UCSD-AML1 (cell line): ENCODE measurements around the gene SYT12.
A peak's percentile ranks its signal among the peaks of the same experiment; 100 is the strongest.
"Not testable (repeated sequence)": the region's sequence is repeated elsewhere in the genome, so short reads cannot be mapped to it uniquely, and the experiment has no call there.

Experiments
- DNase-seq: peaks from one replicate; lab custom pipeline; 2025; ENCODE audit not compliant: unreplicated experiment; lab: John Stamatoyannopoulos, UW

The SYT12 gene

GRCh38 chr11:66996609-66997273, 26.2 kb upstream of the SYT12 start:
- DNase-seq = no peak

- no peak for DNase-seq
Measured at GRCh38 chr11:66999555-66999954, 23.4 kb upstream of the SYT12 start.

DNA sequence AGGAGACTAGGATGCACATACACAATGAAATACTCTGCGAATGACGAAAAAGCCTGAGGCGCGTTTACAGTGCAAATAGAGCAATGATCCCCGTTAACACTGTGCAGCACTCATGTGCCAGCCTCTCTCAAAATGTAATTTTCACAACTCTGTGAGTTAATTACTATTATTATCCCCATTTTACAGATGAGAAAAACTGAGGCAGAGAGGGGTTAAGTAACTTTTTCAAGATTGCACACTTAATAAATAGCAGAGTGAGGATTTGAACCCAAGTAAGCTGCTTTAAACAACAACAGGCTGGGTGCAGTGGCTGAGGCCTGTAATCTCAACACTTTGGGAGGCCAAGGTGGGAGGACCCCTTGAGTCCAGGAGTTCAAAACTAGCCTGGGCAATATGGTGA, 21.6 kb upstream of the SYT12 start:
- no peak for DNase-seq

DNA sequence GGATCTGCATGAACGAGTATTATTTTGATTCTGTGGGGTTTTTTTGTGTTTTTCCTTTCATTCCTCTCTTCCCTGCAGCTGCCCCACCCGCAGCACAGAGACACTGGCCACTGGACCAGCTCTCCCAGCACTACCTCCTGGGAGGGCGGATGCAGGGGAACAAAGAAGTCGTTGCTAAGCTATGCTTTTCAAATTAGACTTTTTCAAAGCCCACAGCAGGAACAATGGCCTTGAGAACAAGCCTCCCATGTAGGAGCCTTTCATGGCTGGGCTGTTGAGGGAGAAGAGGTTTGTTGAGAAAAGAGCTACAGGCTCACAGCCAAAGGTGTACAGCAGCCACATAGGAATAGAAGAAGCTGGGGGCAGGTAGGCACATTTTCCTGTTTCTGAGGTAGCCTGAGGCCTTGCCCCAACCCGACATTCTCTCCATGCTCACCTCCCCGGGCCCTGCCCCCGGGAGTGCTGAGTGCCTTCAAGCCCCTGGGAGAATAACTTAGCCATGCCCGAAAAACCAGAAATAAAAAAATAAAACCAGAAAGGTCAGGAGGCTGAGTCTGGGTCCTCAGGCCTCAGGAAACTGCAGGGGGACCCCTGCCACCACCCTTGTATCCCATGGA, 20.5 kb upstream of the SYT12 start:
- DNase-seq = no peak

- no peak for DNase-seq
Measured at GRCh38 chr11:67002921-67003411, 20.0 kb upstream of the SYT12 start.

DNA sequence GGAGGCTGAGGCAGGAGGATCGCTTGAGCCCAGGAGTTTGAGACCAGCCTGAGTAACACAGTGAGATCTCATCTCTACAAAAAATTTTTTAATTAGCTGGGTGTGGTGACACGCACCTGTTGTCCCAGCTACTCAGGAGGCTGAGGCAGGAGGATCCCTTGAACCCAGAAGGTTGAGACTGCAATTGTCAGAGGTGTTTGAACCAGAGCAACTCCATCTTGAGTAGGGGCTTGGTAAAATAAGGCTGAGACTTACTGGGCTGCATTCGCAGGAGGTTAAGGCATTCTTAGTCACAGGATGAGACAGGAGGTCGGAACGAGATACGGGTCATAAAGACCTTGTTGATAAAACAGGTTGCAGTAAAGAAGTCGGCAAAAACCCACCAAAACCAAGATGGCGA, 17.7 kb upstream of the SYT12 start:
- not testable (repeated sequence) for DNase-seq

DNA sequence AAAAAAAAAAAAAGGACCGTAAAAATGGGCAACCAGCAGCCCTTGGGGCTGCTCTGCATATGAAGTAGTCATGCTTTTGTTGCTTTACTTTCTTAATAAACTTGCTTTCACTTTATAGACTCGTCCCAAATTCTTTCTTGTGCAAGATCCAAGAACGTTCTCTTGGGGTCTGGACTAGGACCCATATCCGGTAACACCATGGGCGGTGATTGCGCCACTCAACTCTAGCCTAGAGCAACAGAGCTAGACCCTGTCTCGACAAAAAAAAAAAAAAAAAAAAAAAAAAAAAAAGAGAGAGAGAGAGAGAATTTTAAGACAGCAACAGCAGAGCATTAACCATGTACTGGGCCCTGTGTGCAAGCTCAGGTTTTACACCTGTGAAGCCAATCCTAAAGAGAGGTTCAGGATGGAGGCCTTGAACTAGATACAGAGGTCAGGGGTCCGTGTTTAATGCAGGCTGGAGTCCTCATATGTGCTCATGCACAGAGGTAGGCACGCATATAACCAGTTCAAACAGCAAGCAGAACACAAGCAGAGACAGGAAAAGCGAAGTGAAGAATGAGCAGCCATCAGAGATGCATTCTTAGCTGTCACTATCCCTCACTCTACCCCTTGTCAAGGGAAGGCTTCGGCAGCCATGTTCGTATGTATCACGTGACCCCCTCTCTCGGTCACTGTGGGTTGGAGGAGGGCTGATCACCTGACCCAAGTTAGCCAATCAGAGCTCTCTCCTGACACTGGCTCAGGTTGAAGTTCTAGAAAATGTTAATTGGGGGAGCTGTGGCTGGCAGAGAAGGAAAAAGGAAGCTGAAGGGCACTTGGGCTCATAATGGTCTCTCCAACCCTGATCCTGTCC, 16.7 kb upstream of the SYT12 start:
- DNase-seq = no peak

DNA sequence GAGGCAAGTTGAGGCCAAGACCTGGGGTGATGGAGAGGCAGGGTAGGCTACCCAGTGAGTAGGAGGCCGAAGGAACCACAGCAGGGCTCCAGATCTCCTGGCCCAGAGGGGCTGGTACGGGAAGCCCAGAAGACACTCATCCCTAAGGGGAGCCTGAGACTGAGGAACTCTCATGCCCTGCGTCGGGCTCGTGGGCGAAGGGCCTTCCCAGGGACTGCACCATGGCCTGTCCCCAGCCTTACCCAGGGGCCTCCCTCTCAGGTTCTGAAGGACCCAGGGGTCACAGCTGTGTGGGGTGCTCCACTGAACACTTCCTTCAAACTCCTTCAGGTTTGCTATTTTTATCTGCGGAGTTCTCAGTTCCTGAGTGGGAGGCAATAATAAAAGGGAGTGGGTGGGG, 15.8 kb upstream of the SYT12 start:
- DNase-seq = no peak

DNA sequence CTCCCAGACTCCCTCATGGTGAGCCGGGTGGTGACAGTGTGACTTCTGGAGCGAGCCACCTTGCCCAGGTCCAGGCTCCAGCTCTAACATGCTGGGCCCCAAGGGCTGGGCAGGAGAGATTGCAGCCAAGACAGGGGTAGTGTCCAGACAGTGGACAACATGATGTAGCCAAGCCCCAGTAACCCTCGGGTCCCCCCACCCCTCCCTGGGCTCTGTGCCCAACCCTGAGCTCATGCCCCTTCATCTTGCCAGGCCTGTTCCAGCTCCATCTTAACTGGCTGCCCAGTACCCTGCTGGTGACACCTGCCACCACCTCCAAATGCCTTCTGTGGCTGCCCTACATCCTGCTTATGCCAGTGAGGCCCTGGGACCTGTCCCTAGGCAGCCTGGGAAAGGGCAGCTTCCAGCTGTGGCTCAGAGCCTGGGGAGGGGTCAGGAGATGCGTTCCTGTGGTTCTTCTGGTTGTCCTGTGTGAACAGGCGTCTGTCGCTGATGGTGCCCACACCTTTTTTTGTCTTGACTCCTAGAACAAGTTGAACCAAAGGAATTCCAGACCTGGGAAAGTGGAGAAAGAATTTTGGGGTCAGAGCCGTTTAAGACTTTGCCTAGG, 12.5 kb upstream of the SYT12 start:
- DNase-seq = no peak

DNA sequence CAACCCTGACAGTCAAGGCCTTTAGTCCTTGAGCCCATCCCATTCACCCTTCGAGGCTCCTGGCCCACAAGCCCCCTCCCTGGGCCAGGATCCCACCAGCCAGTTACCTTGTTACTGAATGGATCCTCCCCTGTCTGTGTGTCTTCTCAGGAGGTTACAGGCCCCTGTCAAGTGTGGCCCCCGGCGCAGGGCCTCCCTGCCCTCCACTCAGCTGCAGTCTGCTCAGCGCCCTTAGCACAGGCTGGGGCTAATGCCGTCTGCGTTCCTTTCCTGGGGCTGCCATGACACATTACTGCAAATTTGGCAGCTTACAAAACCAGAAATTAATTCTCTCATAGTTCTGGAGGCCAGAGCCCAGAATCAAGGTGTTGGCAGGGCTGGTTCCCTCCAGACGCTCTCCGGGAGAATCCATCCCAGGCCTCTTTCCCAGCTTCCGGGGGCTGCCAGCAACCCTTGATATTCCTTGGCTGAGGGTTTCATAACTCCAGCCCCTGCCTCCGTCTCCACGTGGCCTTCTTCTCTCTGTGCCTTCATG, 9.4 kb upstream of the SYT12 start:
- DNase-seq = no peak

DNA sequence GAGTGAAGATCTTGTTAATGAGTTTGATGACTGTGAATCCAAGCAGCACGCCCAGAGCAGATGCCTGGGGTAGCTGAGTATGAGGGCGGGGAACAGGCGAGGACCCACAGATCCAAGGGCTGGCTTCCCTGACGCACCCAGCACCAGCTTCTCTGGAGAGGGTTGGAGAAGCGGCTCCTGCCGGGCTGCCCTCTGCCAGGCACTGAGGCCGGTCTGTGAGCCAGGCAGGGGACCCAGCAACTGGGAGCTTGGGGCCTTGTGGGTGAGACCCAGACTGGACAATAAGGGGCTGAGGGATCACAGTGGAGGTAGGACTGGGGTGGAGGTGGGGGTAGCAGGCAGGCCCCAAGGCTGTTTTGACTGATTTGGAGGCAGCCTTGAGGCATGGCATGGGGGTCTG, 8.6 kb upstream of the SYT12 start:
- no peak for DNase-seq

DNA sequence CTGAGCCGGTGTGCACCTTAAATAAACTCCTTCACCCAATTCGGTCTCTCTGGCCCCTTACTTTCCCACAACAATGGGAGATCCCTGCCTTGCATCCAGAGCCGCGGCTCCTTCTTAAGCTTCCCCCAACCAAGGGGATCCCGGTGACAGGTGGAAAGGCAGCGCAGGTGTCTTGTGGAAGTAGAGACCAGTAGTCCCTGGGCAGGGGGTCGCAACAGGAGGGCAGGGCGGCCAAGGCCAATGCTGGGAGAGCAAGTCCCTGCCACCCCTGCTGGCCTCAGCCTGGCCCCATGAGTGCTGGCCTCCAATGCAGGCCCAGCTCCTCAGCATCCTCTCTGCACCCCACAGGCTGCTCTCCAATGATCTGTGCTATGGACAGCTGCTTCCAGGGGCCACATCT, 7.9 kb upstream of the SYT12 start:
- no peak for DNase-seq

- DNase-seq = no peak
Measured at GRCh38 chr11:67016550-67016949, 6.4 kb upstream of the SYT12 start.

- DNase-seq = no peak
Measured at GRCh38 chr11:67020949-67021348, 2.0 kb upstream of the SYT12 start.

DNA sequence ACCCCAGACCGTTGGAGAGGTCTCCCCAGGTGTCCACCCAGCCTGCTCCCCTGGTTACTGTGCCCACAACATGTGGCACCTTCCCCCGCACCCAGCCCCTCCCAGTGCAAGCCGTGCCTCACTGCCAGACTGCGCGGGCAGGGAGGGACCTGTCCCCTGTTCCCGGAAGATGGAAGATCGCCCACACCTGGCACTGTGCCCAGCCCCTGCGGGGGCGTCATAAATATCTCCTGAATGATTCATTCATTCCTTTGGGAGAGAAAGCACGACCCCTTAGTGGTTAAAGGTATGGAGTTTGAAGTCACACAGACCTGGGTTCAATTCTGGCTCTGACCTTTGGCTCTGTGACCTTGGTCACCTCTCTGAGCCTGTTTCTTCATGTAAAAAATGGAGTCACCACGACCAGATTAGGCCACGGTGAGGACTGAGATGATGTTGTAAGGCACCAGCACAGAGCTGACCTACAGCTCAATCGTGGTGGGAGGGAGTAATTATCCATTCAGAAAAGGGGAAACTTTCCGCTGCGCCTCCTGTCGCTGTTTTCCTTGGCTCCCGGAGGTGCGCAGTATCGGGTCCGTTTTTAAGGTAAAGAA, 497 bp upstream of the SYT12 start:
- no peak for DNase-seq

DNA sequence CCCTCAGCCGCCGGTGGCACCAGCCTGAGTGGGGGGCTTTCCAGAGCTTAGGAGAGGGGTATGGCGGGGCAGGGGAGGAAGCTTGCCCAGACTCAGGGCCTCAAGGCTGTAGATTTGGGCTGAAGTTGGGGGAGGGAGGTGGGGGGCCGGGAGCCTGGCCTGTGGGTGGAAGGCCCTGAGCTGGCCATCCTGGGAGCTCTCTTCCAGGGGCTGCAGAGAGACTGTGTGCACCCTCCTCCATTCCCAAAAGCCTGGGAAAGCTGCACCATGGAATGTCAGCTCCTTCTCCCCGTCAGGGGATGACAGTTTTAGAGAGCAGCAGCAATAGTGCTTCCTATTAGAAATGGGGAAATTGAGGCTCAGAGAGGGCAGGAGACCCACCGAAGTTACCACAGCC, 1.0 kb downstream of the SYT12 start:
- no peak for DNase-seq

- peak; percentile 72 for DNase-seq
Measured at GRCh38 chr11:67024410-67024809, 1.5 kb downstream of the SYT12 start.

DNA sequence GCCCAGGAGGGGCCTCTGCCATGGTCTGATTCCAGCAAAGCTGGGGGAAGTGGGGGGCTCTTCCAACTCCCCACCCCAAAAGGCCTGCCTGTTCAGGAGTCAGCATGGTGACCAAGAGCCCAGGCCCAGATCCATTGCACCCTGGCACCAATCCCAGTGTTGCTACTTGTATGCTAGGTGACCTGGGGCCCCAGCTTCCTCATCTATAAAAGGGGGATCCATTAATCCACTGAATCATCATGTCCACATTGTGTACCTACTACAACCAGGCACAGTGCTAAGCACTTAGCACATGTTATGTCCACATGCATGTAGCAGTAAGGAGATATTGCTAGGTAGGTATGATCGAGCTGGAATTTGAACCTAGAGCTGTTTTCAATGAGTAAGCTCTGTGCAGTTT, 2.0 kb downstream of the SYT12 start:
- no peak for DNase-seq

- DNase-seq = no peak
Measured at GRCh38 chr11:67025750-67026149, 2.8 kb downstream of the SYT12 start.

DNA sequence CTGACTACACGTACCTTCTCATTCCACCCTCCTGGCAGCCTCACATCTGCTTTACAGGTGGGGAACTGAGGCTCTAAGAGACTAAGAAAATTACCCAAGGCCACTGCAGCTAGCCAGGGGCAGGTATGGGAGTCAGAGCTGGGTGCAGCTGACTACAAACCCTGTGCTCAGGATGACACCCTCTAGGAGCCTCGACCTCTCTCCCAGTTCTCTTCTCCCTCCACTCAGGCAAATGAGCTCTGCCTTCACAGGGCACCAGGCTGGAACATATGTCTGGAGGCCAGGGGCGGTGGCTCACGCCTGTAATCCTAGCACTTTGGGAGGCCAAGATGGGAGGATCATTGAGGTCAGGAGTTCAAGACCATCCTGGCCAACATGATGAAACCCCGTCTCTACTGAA, 4.0 kb downstream of the SYT12 start:
- no peak for DNase-seq

DNA sequence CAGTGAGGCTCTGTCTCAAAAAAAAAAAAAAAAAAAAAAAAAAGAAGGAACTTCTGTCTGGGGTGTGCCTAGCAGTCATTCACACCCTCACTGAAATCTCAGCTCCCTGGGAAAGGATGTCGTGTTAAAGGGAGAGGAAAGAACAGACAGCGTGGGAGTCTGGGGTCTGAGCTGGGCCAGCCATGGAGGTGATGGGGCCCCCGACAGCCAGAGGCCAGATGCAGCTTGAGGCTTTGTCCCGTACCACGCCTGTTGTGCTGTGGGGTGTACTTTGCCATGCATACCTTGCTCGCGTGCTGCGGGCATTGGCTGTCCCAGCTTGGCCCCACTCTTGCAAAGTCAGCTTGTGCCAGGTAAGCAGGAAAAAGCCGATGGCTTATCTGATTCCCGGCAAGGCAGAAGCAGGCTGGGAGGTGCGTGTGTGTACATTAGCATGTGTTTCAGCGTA, 4.6 kb downstream of the SYT12 start:
- no peak for DNase-seq
